HG03060 (cell line): ENCODE measurements around the gene C12orf54.
"Not testable (repeated sequence)": the region's sequence is repeated elsewhere in the genome, so short reads cannot be mapped to it uniquely, and the experiment has no call there.

Source experiments
- ATAC-seq: cut with Tn5 transposase; IDR thresholded peaks from one replicate; pipeline ENCODE4 v1.9.1; 2021; ENCODE audit warnings: low read depth, moderate number of reproducible peaks; ENCODE audit not compliant: unreplicated experiment

The C12orf54 gene

GRCh38 chr12:48506836-48507235 is 24.5 kb downstream of the C12orf54 start:
- ATAC-seq, result not testable (repeated sequence)

GRCh38 chr12:48508987-48509386 is 26.7 kb downstream of the C12orf54 start:
- ATAC-seq, result no peak

- ATAC-seq, result no peak
These were observed 27.8 kb downstream of the C12orf54 start for GRCh38 chr12:48510111-48510510.

GRCh38 chr12:48512855-48513254 is 30.6 kb downstream of the C12orf54 start:
- peak; percentile 55 for ATAC-seq

GRCh38 chr12:48514728-48515127 is 32.4 kb downstream of the C12orf54 start:
- ATAC-seq, result no peak

GRCh38 chr12:48520381-48520780 is 38.1 kb downstream of the C12orf54 start:
- not testable (repeated sequence) for ATAC-seq

GRCh38 chr12:48525332-48525731 is 43.0 kb downstream of the C12orf54 start, which contains the start of gene OR8S1:
OR8S1 (plus strand) TSS chr12:48525632; CDS start chr12:48525632, 0 bp downstream.
- ATAC-seq, result no peak

GRCh38 chr12:48527891-48528670 is 45.8 kb downstream of the C12orf54 start:
- no peak for ATAC-seq

GRCh38 chr12:48532601-48533000 is 50.3 kb downstream of the C12orf54 start:
- ATAC-seq, result no peak

GRCh38 chr12:48536602-48537001 is 54.3 kb downstream of the C12orf54 start:
- ATAC-seq, result no peak

GRCh38 chr12:48542300-48542928 is 60.1 kb downstream of the C12orf54 start:
- ATAC-seq, result no peak

GRCh38 chr12:48545833-48546469 is 63.7 kb downstream of the C12orf54 start:
- ATAC-seq, result no peak
